RWPE1 (cell line): ENCODE data around the gene FANCM.

Source experiments
- CTCF ChIA-PET: fragments of 350-600 bp; sonication (Branson Sonifier 250); formaldehyde crosslinking; extraction: SDS; loops from one replicate; lab custom pipeline; 2021; lab: Yijun Ruan, JAX
- POLR2A ChIA-PET: fragments of 400-600 bp; formaldehyde crosslinking; extraction: SDS; loops from one replicate; lab custom pipeline; 2020; ENCODE audit warnings: antibody characterized with exemption; ENCODE audit not compliant: low non-redundant PET; lab: Yijun Ruan, JAX
- DNase-seq: peaks from one replicate; pipeline ENCODE4 v3.0.0; 2012; ENCODE audit warnings: low spot score
- H3K27ac ChIP-seq: fragments of 450-650 bp; 2 replicates; pipeline ENCODE4 v1.5.1; 2017
- TF ChIP-seq, protein P1 (sequence below): fragments of 450-650 bp; conservative IDR thresholded peaks from 2 replicates; pipeline ENCODE4 v1.5.1; 2017; ENCODE audit warnings: low read depth, mild to moderate bottlenecking

Gene FANCM, protein sequence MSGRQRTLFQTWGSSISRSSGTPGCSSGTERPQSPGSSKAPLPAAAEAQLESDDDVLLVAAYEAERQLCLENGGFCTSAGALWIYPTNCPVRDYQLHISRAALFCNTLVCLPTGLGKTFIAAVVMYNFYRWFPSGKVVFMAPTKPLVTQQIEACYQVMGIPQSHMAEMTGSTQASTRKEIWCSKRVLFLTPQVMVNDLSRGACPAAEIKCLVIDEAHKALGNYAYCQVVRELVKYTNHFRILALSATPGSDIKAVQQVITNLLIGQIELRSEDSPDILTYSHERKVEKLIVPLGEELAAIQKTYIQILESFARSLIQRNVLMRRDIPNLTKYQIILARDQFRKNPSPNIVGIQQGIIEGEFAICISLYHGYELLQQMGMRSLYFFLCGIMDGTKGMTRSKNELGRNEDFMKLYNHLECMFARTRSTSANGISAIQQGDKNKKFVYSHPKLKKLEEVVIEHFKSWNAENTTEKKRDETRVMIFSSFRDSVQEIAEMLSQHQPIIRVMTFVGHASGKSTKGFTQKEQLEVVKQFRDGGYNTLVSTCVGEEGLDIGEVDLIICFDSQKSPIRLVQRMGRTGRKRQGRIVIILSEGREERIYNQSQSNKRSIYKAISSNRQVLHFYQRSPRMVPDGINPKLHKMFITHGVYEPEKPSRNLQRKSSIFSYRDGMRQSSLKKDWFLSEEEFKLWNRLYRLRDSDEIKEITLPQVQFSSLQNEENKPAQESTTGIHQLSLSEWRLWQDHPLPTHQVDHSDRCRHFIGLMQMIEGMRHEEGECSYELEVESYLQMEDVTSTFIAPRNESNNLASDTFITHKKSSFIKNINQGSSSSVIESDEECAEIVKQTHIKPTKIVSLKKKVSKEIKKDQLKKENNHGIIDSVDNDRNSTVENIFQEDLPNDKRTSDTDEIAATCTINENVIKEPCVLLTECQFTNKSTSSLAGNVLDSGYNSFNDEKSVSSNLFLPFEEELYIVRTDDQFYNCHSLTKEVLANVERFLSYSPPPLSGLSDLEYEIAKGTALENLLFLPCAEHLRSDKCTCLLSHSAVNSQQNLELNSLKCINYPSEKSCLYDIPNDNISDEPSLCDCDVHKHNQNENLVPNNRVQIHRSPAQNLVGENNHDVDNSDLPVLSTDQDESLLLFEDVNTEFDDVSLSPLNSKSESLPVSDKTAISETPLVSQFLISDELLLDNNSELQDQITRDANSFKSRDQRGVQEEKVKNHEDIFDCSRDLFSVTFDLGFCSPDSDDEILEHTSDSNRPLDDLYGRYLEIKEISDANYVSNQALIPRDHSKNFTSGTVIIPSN (N-terminal part only)

DNA sequence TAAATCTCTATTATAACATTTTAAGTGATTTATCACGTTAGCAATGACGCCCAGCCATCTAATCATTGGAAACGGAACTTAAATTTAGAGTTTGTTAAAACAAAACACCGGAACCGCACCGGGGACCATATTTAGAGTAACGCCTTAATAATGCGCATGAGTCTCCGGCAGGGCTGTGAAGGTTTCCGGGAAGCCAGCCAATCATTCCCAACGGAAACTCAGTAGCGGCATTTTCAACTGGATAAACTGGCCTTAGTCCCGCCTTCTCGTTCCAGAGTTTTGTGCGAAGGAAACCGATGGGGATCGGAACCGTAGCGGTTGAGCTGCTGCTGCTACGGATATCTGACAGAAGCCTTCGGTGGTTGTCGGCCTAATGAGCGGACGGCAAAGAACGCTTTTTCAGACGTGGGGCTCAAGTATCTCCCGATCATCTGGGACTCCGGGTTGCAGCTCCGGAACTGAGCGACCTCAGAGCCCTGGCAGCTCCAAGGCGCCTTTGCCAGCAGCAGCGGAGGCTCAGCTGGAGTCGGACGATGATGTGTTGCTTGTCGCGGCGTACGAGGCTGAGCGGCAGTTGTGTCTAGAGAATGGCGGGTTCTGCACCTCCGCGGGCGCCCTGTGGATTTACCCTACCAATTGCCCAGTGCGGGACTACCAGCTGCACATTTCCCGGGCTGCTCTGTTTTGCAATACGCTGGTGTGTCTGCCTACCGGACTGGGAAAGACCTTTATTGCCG, at the start of gene FANCM:
Gene FANCM, plus strand, starts transcription at position 272 of the 737 bp plus-strand sequence. Its CDS starts 102 bp downstream, at position 374.
- ChIA-PET CTCF (no interaction called here), POLR2A (interaction anchor here (0.6 kb wide), 1 partner anchor 174 kb away, joined by 3 read pairs; the partner anchor contains the start of gene TOGARAM1)
- DNase-seq: peak; percentile 94
- H3K27ac ChIP-seq: peak within 1 kb of the TSS; percentile 93
- TF ChIP-seq, protein P1, sequence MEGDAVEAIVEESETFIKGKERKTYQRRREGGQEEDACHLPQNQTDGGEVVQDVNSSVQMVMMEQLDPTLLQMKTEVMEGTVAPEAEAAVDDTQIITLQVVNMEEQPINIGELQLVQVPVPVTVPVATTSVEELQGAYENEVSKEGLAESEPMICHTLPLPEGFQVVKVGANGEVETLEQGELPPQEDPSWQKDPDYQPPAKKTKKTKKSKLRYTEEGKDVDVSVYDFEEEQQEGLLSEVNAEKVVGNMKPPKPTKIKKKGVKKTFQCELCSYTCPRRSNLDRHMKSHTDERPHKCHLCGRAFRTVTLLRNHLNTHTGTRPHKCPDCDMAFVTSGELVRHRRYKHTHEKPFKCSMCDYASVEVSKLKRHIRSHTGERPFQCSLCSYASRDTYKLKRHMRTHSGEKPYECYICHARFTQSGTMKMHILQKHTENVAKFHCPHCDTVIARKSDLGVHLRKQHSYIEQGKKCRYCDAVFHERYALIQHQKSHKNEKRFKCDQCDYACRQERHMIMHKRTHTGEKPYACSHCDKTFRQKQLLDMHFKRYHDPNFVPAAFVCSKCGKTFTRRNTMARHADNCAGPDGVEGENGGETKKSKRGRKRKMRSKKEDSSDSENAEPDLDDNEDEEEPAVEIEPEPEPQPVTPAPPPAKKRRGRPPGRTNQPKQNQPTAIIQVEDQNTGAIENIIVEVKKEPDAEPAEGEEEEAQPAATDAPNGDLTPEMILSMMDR: no peak

DNA sequence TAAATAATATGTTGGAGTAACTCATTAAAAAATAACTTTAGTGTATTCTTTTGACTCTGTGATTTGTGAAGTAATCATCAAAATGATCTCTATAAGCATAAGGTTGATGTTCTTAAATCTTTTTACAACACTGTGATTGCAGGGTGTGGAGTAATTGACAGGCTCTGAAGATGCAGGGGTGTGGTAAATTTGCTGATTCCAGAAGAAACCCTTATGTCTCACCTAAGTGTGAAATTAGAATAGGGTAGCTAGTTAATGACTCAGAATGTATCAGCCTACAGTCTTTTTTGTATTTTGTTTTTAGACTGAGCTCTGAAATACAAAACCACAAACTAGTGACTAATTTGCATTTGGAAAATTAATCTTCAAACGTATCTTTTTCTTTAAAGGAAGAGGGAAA, 45.9 kb upstream of the FANCM start:
- H3K27ac ChIP-seq: no peak overlapping the region
- POLR2A ChIA-PET: no interaction called here
- peak; percentile 66 for DNase-seq
- TF ChIP-seq, protein P1: no peak
- CTCF ChIA-PET: interaction anchor here (1.1 kb wide), 1 partner anchor 25 kb away, joined by 3 read pairs; no protein-coding TSS in a partner anchor

DNA sequence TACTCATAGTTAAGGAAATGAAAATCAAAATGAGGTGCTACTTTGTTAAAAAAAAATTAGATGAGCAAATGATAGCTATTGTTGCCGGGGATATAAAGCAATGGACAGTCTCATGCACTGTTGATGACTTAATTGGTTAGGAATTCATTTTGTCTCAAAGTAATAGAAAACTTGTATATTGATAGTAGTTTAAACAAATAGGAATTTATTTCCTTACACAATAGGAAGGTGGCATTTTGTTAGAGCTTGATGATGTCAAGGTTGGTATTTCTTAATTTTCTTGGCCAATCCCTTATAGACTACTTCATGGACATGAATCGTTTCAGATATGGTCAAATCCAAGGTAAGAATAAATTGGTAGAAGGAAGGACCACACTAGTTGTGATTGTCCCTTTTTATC, 44.0 kb upstream of the FANCM start:
- POLR2A ChIA-PET: no interaction called here
- peak; percentile 23 for DNase-seq
- no peak overlapping the region for H3K27ac ChIP-seq
- CTCF ChIA-PET: interaction anchor here (0.5 kb wide), 1 partner anchor 8 kb away, joined by 3 read pairs; no protein-coding TSS in a partner anchor
- TF ChIP-seq, protein P1: no peak

DNA sequence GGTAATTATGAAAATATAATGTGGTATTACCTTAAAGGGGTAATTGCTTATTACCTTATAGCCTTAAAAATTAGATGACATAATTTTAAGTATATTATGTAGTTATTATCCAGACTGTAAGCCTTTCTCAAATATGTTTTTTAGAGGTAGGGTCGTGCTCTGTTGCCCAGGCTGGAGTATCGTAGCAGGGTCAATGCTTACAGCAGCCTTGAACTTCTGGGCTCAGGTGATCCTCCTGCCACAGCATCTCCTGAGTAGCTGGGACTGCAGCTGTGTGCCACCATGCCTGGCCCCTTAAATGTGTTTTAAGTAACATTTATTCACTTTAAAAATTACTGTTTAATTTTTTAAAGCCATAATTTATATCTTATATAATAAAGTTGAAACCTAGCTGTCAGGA, 41.5 kb upstream of the FANCM start:
- H3K27ac ChIP-seq: no peak overlapping the region
- DNase-seq: no peak
- ChIA-PET POLR2A (no interaction called here), CTCF (interaction anchor here (0.6 kb wide), 2 partner anchors 20 to 145 kb away, joined by 3 read pairs; no protein-coding TSS in a partner anchor)
- TF ChIP-seq, protein P1: no peak

DNA sequence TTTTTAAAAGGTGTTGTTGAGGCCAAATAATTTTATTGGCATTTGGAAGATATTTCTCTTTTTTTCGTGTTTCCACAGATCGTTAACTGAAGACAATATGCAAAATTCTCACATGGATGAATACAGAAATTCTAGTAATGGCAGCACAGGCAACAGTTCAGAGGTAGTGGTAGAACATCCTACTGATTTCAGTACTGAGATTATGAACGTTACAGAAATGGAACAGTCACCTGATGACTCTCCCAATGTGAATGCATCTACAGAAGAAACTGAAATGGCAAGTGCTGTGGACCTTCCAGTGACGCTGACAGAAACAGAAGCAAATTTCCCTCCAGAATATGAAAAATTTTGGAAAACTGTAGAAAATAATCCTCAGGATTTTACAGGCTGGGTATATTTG, 40.6 kb upstream of the FANCM start:
- ChIA-PET CTCF (interaction anchor here (0.6 to 0.7 kb wide), 2 partner anchors 110 to 144 kb away, joined by 3 to 5 read pairs; no protein-coding TSS in a partner anchor), POLR2A (interaction anchor here (0.7 kb wide), 1 partner anchor 108 kb away, joined by 7 read pairs; no protein-coding TSS in a partner anchor)
- H3K27ac ChIP-seq: no peak overlapping the region
- DNase-seq: no peak
- TF ChIP-seq, protein P1: no peak
